Thoracic aorta (tissue), 2 donors: ENCODE results near the gene PARD3B. TPM values are rescaled to one million over a fixed set of nuclear protein-coding genes. Genes with fewer than 3 reads are reported as not detected.

Source experiments
- ATAC-seq: fragments of 150-250 bp; one replicate; pipeline ENCODE4 v1.8.0; 2017; ENCODE audit warnings: low read depth; ENCODE audit not compliant: insufficient number of reproducible peaks, low FRiP score
- DNase-seq: peaks from one replicate; pipeline ENCODE4 v3.0.0-alpha.2; 2020; ENCODE audit warnings: low spot score
- H3K27ac ChIP-seq, 2 donors: fragments of 200-600 bp; sonication (generic); 1 replicate in 1 of 2; 2 replicates in 1 of 2; pipeline ENCODE4 v1.5.1; 2016; ENCODE audit warnings: mild to moderate bottlenecking in 2 of 2, moderate library complexity in 2 of 2
- H3K27me3 ChIP-seq: fragments of 200-600 bp; sonication (generic); replicated peaks from 2 replicates; pipeline ENCODE4 v1.6.0; 2016; ENCODE audit warnings: mild to moderate bottlenecking; ENCODE audit not compliant: insufficient read depth
- H3K36me3 ChIP-seq: fragments of 200-600 bp; sonication (generic); one replicate; pipeline ENCODE4 v1.5.1; 2016
- H3K4me1 ChIP-seq, 2 donors: fragments of 200-600 bp; sonication (generic); 1 replicate in 1 of 2; 2 replicates in 1 of 2; pipeline versions ENCODE4 v1.5.1 to v1.6.0; 2016; ENCODE audit warnings: low read depth in 2 of 2, mild to moderate bottlenecking in 1 of 2; ENCODE audit not compliant: control insufficient read depth in 1 of 2
- H3K4me3 ChIP-seq: fragments of 200-600 bp; sonication (generic); 2 replicates; pipeline ENCODE4 v1.5.1; 2016; ENCODE audit warnings: mild to moderate bottlenecking
- H3K9me3 ChIP-seq: fragments of 200-600 bp; sonication (generic); 2 replicates; pipeline ENCODE4 v1.5.1; 2016
- CTCF ChIP-seq: fragments of 200-600 bp; sonication (generic); IDR thresholded peaks from one replicate; pipeline ENCODE4 v1.5.1; 2019; ENCODE audit warnings: antibody characterized with exemption
- total RNA-seq, 2 donors: library from RNA; depleted of rRNA; stranded (reverse); fragments of >200 nt; gene quantifications; one replicate each; pipeline versions ENCODE4 v1.1.0 to v1.2.3, GENCODE V29; 2016

The PARD3B gene
- total RNA-seq, 2 donors from 2014 or later: 25.7 to 34.5 TPM

DNA sequence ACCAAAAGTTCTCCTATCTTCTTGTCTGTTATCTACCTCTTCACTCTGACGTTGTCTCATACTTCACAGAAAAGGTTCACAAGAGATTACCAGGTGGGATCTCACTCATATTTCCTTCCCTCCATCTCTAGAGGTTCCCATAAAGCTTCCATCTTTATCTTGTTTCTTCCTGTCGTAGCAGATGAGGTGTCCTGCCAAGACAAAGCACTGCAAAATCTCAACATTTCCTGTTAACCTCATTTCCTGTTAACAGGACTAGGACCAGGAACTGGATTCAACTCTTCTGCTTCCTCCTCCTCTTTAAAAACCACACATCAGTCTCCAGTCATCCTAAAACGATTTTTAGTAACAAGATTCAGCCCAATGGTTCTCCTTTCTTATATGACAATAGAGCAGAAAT, 624.2 kb downstream of the PARD3B start:
- TF ChIP-seq CTCF: no peak

DNA sequence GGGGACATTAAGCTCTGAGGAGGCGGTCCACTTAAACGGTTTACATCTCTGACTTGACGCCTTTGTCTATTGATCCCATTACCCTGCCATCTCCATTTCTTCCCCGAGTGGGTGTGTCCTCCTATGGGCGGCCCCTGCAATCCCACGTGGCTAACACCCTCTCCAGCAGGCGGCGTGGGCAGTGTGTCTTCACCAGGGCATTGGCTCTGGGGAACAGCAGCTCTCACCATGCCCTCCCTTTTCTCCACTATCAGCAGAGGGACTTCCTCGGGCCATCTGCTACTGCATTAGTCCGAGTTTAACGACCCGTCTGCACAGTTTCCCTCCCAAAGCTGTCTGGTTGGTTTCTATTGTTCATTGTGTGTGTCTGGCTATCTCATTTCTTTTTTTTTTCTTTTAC, 625.1 kb downstream of the PARD3B start:
- ATAC-seq (no peak), DNase-seq (no peak)
- no peaks in the 10 kb centered on the region for H3K27me3 ChIP-seq
- no peak overlapping the region for H3K27ac ChIP-seq
- no peak overlapping the region for H3K4me3 ChIP-seq
- H3K9me3 ChIP-seq: no peaks in the 10 kb centered on the region
- H3K36me3 ChIP-seq: no peaks in the 10 kb centered on the region
- H3K4me1 ChIP-seq: peaks cover 4 to 5% of the 10 kb centered on the region in 2 donors
- TF ChIP-seq CTCF: no peak

More for the DNA sequence above, 624.2 kb downstream of the PARD3B start:
- Histone ChIP-seq H3K4me1 (no peaks in the 10 kb centered on the region), H3K27ac (no peak overlapping the region), H3K36me3 (no peaks in the 10 kb centered on the region), H3K27me3 (no peaks in the 10 kb centered on the region), H3K9me3 (no peaks in the 10 kb centered on the region), H3K4me3 (no peak overlapping the region)
- DNase-seq (no peak), ATAC-seq (no peak)

GRCh38 chr2:205171261-205171940, 626.1 kb downstream of the PARD3B start:
- Histone ChIP-seq H3K36me3 (no peaks in the 10 kb centered on the region), H3K9me3 (no peaks in the 10 kb centered on the region), H3K27ac (no peak overlapping the region), H3K27me3 (no peaks in the 10 kb centered on the region), H3K4me1 (peaks cover 5 to 14% of the 10 kb centered on the region in 2 donors), H3K4me3 (no peak overlapping the region)
- DNase-seq (no peak), ATAC-seq (no peak)
- no peak for TF ChIP-seq CTCF

- Histone ChIP-seq H3K27ac (no peak overlapping the region), H3K36me3 (no peaks in the 10 kb centered on the region), H3K9me3 (no peaks in the 10 kb centered on the region), H3K4me1 (peaks cover 5 to 21% of the 10 kb centered on the region in 2 donors), H3K4me3 (no peak overlapping the region), H3K27me3 (no peaks in the 10 kb centered on the region)
- no peak for ATAC-seq
- no peak for DNase-seq
- no peak for TF ChIP-seq CTCF
Observed at GRCh38 chr2:205175831-205176230, 630.6 kb downstream of the PARD3B start.

DNA sequence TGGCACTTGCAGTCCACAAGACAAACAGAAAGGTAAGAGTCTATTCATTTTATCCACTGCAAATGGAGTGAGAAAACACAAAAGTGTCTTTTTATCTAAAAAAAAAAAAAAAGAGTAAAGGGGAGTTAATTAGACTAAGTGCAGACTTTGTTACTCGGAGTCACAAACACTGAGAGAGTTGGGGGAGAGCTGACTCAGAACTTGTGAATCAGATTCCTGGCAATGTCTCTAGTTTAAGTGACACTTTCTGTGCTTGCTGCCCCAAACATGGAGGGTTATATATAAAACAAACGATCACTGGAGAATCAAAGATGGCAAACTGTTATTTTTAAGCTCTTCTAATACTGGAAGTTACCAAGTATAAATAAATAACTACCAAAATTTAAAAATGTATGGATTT, 631.3 kb downstream of the PARD3B start:
- no peaks in the 10 kb centered on the region for H3K9me3 ChIP-seq
- ATAC-seq: no peak
- TF ChIP-seq CTCF: no peak

More for the DNA sequence above, 631.3 kb downstream of the PARD3B start:
- Histone ChIP-seq H3K4me3 (no peak overlapping the region), H3K27me3 (no peaks in the 10 kb centered on the region), H3K4me1 (peaks cover 5 to 24% of the 10 kb centered on the region in 2 donors), H3K36me3 (no peaks in the 10 kb centered on the region), H3K27ac (no peak overlapping the region)
- DNase-seq: no peak
